CD4-positive, alpha-beta T cell treated with Interleukin-4 for 4 hours (primary cell): ENCODE results near the gene POLL.
"Not testable (repeated sequence)": the region's sequence is repeated elsewhere in the genome, so short reads cannot be mapped to it uniquely, and the experiment has no call there.

ENCODE experiments used
- DNase-seq: peaks from one replicate; pipeline ENCODE4 v3.0.0-alpha.2; 2020

The POLL gene

GRCh38 chr10:101587725-101588653 is at the start of gene POLL, which contains the start of gene DPCD:
Gene POLL, minus strand, starts transcription at chr10:101588257. Its CDS starts 897 bp downstream, at chr10:101587360.
Gene DPCD, plus strand, starts transcription at chr10:101588321. Its CDS starts 16 bp downstream, at chr10:101588337.
- DNase-seq: peak; percentile 90

GRCh38 chr10:101633510-101633909 is 45.5 kb upstream of the POLL start:
- DNase-seq: not testable (repeated sequence)

GRCh38 chr10:101631821-101632475 is 43.9 kb upstream of the POLL start:
- DNase-seq: no peak

GRCh38 chr10:101630633-101630920 is 42.5 kb upstream of the POLL start:
- DNase-seq: no peak

GRCh38 chr10:101629837-101630632 is 42.0 kb upstream of the POLL start:
- DNase-seq: no peak

GRCh38 chr10:101625821-101626412 is 37.9 kb upstream of the POLL start:
- DNase-seq: no peak

GRCh38 chr10:101624526-101625102 is 36.6 kb upstream of the POLL start:
- no peak for DNase-seq

GRCh38 chr10:101623528-101623927 is 35.5 kb upstream of the POLL start:
- no peak for DNase-seq

GRCh38 chr10:101619983-101620382 is 31.9 kb upstream of the POLL start:
- DNase-seq: no peak

GRCh38 chr10:101618871-101619270 is 30.8 kb upstream of the POLL start:
- no peak for DNase-seq

GRCh38 chr10:101617824-101618568 is 29.9 kb upstream of the POLL start:
- no peak for DNase-seq

GRCh38 chr10:101617102-101617823 is 29.2 kb upstream of the POLL start:
- no peak for DNase-seq

- DNase-seq: no peak
Measured at GRCh38 chr10:101616415-101617101, 28.5 kb upstream of the POLL start.

GRCh38 chr10:101615525-101616116 is 27.6 kb upstream of the POLL start:
- no peak for DNase-seq

GRCh38 chr10:101614663-101615524 is 26.8 kb upstream of the POLL start:
- DNase-seq: no peak

- no peak for DNase-seq
Measured at GRCh38 chr10:101613646-101614045, 25.6 kb upstream of the POLL start.

GRCh38 chr10:101612872-101613271 is 24.8 kb upstream of the POLL start:
- no peak for DNase-seq

- no peak for DNase-seq
Measured at GRCh38 chr10:101612086-101612485, 24.0 kb upstream of the POLL start.
